ENCODE results near the gene FKBP15.

DNA sequence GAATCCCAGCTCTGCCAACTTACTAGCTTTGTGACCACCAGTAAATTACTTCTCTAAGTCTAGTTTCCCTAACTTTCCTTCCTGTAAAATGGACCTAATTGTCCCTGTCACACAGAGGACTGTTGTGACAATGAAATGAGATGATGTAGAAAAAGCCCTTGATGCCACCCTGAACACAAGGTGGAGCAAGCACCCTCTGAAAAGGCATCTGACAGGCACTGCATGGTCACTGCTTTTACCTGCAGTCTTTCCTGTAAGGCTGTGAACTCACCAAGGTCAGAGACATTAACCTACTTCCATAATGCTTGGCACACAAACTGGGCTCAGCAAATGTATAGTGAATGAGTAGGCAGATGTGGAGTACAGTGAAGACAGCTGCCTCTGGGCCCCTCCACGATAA, 64.2 kb downstream of the FKBP15 start:
- no peak for TF ChIP-seq RAD21 (IDR thresholded peaks at IDR 0.05; ENCODE audit: low read length)
- no peak for TF ChIP-seq MAFK (IDR thresholded peaks at IDR 0.05; ENCODE audit: low read depth, low read length)
- TF ChIP-seq, protein P1, sequence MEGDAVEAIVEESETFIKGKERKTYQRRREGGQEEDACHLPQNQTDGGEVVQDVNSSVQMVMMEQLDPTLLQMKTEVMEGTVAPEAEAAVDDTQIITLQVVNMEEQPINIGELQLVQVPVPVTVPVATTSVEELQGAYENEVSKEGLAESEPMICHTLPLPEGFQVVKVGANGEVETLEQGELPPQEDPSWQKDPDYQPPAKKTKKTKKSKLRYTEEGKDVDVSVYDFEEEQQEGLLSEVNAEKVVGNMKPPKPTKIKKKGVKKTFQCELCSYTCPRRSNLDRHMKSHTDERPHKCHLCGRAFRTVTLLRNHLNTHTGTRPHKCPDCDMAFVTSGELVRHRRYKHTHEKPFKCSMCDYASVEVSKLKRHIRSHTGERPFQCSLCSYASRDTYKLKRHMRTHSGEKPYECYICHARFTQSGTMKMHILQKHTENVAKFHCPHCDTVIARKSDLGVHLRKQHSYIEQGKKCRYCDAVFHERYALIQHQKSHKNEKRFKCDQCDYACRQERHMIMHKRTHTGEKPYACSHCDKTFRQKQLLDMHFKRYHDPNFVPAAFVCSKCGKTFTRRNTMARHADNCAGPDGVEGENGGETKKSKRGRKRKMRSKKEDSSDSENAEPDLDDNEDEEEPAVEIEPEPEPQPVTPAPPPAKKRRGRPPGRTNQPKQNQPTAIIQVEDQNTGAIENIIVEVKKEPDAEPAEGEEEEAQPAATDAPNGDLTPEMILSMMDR (conservative IDR thresholded peaks at IDR 0.05; ENCODE audit: low read depth, low read length), result no peak
- no peak for TF ChIP-seq MXI1 (IDR thresholded peaks at IDR 0.05; ENCODE audit: borderline replicate concordance, low read depth, low read length)
- no peak for TF ChIP-seq RFX5 (IDR thresholded peaks at IDR 0.05; ENCODE audit: low read depth, low read length)

All from IMR-90 (cell line).